Fibroblast of peridontal ligament (primary cell): Measurements from ENCODE around the gene SLC13A3.

Experiments
- DNase-seq: peaks from one replicate; pipeline ENCODE4 v3.0.0-alpha.2; 2010; ENCODE audit errors: extremely low read depth

The SLC13A3 gene

GRCh38 chr20:46651091-46651962 is at the start of gene SLC13A3:
Gene SLC13A3, minus strand, starts transcription at chr20:46651459. Its CDS starts 38 bp downstream, at chr20:46651421.
- DNase-seq = no peak

GRCh38 chr20:46701057-46701456 is 49.8 kb upstream of the SLC13A3 start:
- no peak for DNase-seq

GRCh38 chr20:46700481-46700880 is 49.2 kb upstream of the SLC13A3 start:
- DNase-seq = no peak

- peak; percentile 55 for DNase-seq
These were observed 48.5 kb upstream of the SLC13A3 start for GRCh38 chr20:46699651-46700359.

GRCh38 chr20:46698788-46699187 is 47.5 kb upstream of the SLC13A3 start:
- DNase-seq = no peak

- no peak for DNase-seq
These were observed 45.6 kb upstream of the SLC13A3 start for GRCh38 chr20:46696791-46697279.

GRCh38 chr20:46695892-46696291 is 44.6 kb upstream of the SLC13A3 start:
- peak; percentile 96 for DNase-seq

- peak; percentile 44 for DNase-seq
These were observed 43.2 kb upstream of the SLC13A3 start for GRCh38 chr20:46694484-46694883.

- no peak for DNase-seq
These were observed 39.9 kb upstream of the SLC13A3 start for GRCh38 chr20:46691196-46691595.

GRCh38 chr20:46690219-46691106 is 39.2 kb upstream of the SLC13A3 start:
- peak; percentile 61 for DNase-seq

GRCh38 chr20:46689754-46690085 is 38.5 kb upstream of the SLC13A3 start:
- no peak for DNase-seq

- peak; percentile 100 for DNase-seq
These were observed 38.0 kb upstream of the SLC13A3 start, which contains the start of gene TP53RK for GRCh38 chr20:46689082-46689753. Gene TP53RK, minus strand, starts transcription at chr20:46689444. Its CDS starts 30 bp downstream, at chr20:46689414.

- peak; percentile 59 for DNase-seq
These were observed 37.2 kb upstream of the SLC13A3 start for GRCh38 chr20:46688151-46689081.

- DNase-seq = peak; percentile 78
These were observed 32.9 kb upstream of the SLC13A3 start for GRCh38 chr20:46683939-46684750.

GRCh38 chr20:46683668-46683938 is 32.3 kb upstream of the SLC13A3 start:
- no peak for DNase-seq

- DNase-seq = no peak
These were observed 31.9 kb upstream of the SLC13A3 start for GRCh38 chr20:46683011-46683667.

- no peak for DNase-seq
These were observed 31.0 kb upstream of the SLC13A3 start for GRCh38 chr20:46682063-46682821.
